T-helper 2 cell treated with Interferon-gamma antibody and Interleukin-4, amounts not matched to agents 100 ng/mL and 5 ng/mL, for 36 hours (primary cell): ENCODE results near the gene ZBTB25. TPM values are rescaled to one million over a fixed set of nuclear protein-coding genes. Genes with fewer than 3 reads are reported as not detected.

Experiments
- intact Hi-C: fragments of 100-400 bp; cut with micrococcal nuclease; formaldehyde crosslinking; loops from one replicate; pipeline ENCODE4 v1.15.1; 2023
- total RNA-seq: library from RNA; stranded (reverse); gene quantifications from 2 replicates; pipeline ENCODE4 v1.2.3, GENCODE V29; 2022

Gene ZBTB25
- total RNA-seq, 1 donor from 2014 or later = 26.6 TPM

DNA sequence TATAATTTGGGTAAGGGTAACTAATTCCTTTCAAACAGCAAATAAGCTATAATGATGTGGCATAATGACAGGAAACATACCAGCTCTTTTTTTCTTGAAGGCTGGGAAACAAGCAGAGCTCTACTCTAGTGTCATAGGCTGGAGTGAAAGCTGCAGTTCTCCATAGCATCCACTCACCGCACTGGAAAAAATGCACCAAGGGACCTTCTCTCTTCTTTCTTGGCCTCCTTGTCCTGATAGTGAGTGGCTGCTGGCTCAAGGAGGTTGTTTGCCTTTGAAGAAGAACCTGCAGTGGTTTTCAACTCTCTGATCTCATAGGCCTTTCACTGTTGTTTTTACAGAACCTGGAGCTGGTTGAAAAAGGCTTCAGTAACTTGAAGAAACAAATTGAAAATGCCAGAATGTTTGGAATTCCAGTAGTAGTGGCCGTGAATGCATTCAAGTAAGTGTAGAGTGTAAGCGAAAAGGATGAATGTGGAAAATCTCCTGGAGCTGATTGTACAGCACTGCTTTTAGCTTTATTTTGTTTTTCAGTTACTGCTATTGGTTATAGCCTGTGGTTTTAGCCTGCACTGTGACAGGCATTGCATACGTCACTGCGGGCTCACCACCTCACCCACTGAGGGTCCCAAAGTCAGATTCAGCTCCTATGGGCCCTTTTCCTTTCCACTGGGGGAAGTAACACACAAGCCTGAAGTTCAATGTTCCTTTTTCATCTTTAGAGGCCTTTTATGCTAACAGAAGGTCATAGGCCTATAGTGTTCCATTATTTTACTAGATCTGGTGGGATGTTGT is 55.6 kb downstream of the ZBTB25 start:
- intact Hi-C loops = no loop called here

DNA sequence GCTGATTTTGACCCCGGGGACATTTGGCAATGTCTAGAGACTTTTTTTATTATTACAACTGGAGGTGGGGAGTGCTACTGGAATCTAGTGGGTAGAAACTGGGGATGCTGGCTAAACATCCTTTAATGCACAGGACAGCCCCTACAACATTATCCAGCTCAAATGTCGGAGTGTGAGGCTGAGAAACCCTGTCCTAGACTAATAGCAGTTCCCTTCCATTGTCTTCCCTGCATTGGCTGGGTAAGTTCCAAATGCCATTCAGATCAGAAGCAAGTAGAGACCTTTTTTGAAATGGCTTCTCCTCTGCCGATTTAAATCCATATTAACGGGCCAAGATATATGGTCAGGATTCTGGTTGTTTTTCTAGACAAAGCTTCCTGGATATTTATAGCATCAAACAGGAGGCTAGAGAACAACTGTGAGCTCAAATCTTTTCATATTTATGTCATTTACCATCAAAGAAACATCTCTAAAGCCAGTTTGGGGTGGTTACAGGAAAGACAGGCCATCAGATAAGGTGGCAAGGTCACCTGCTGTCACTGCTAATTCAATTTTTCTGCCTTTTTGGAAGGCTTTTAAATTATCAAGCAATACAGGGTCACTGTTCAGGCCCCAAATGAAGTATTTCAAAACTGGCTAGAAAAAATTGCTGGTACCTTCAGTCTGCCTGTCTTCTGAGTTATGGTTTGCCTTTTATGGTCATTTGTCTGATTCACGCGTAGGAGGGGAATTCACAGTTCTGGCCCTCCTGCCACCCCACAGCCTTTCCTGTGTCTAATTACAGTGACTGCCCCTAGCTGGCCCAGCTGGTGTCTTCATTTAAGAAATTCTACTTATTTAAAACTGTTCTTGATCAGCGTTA is 58.4 kb downstream of the ZBTB25 start:
- intact Hi-C loops = no loop called here

DNA sequence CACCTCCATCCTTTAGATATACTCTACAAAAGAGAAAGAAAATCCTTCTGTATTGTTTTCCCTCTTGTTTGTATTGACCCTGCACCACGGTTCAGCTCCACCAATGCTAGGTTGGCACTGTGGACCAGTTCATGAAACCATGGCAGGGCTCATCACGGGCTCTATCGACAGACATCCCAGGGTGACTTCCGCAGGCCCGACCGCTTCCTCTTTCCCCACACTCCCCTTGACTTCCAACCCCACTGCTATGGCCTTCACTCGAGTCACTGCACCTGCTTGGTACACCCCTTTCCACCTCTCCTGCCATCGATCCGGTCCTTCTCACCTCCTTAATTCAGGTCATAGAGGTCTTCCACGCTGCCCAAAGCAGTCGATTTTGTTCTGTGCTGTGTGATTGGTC is 59.5 kb downstream of the ZBTB25 start:
- intact Hi-C loops = no loop called here

DNA sequence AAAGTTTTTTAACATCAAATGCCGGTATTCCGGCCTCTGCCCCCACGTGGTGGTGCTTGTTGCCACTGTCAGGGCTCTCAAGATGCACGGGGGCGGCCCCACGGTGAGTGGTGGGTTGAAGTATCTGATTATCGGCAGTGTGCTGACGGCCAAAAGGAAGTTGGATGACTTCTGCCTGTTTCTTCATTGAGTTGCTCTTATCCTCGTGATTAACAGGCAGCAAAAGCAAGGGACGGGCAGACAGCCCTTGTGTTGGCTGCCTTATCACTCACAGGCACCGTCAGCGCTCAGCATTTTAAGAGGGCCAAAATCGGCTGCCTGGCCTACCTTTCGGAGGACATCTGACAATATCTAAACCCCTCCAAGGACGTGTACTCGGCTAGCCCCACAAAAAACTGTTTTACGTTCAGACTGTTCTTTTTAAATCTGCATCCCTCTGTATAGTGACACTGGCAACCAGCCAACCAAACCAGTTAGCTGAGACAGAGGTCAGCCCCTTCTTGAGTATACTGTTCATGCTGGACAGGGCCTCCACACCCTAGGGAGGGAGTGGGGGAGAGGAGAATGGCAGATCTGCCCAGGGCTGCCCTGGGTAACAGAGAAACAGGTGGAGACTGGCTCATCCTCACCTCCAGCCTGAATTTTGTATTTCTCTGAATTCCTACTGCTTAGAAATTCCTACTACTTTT is 61.2 kb downstream of the ZBTB25 start:
- intact Hi-C loops = no loop called here

DNA sequence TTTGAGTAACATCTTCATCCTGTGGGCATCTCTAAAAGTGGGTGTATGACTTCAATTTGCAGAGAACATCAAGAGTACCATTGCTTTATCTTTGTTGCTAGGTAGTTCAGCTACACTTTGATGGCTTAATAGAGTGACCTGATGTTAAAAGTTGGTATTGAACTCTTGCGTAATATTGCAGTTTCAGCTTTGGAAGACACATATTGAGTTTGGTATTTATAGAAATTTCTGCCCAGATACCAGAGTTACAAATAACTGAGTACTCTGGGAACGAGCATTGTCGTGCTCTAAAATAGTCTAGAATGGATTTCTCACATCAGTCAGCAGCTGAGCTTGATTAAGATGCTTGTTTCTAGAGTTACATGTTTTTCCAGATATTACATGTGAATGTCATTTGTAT is 63.1 kb downstream of the ZBTB25 start:
- intact Hi-C loops = no loop called here

DNA sequence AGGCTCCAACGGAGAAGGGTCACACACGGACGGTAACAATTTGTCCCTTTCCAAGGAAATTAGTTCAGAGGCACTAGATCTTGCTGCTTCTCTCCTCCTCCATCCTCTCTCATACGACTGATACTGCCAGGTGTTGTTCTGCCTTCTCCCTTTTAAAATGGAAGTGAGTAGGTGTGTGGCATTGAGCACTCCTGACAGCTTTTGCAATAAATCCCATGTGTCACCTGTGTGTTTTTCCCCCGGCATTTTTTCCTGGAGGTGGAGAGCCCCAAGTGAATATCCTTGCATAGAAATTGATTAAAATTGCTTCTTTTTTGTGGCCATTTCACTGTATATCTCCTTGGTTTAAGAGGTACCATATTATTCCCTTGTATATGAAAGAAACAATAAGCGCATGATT is 64.5 kb downstream of the ZBTB25 start:
- intact Hi-C loops = no loop called here

DNA sequence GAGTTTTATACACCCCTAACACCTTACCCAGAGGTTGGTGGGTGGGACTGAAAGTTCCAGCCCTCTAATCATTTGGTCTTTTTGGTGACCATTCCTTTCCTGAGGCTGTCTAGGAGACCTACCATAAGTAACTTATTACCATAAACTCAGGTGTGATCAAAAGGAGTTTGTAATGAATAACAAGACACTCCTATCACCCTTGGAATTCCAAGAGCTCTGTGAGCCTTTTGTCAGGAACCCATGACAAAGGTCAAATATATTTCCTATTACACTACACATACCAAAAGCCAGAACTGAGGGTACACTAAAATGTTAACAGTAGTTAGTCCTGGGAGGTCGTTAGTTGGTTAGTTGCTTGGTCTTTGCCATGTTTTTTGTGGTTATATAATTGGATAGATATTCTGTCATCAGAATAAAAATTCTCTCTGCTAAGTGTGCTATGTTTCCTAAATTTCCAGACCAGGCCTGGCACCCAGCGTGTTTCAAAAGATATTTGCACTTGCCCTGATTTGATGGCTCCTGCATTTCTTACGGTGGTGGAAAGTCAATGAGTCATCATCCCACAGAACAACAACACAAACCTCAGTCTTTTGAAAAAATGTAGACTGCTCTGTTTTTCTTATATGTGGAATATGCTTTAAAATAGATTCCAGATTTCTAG is 65.3 kb downstream of the ZBTB25 start:
- intact Hi-C loops = no loop called here

DNA sequence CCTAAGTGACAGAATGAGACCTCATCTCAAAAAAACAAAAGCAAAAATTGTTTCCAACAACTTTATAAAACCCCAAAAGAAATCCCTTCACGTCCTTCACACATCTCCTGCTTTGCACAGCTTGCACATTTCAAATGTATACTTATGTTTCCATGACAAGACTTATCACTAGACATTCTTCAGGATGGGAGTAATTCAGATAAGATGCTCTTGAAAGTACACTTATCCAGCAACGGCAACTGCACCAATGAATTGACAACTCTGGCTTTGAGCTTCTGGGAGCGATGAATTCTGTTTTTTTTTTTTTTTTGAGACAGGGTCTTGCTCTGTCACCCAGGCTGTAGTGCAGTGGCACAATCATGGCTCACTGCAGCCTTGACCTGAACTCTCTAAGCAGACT is 69.1 kb downstream of the ZBTB25 start:
- intact Hi-C loops = loop anchor here (5.0 kb wide), 1 partner anchor 33 kb away; the partner anchor contains the start of gene AKAP5

DNA sequence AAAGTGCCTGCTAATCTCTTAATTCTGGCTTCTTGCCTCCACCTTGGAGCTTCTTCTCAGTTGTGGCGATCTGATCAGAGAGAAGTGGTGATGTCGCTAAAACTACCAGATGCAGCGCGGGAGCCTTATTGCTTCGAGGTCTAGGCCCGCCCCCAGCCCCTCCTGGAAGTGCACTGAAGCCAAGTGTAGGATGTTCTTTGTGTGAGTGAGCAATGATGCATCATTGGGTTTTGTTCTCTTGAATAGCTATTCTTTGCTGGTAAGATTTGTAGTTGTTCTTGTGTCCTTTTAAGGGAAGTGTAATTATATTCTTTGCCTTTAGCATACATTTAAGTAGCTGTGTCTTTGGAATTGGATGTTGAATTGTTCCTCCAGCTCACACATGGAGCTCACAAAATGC is 79.7 kb downstream of the ZBTB25 start:
- intact Hi-C loops = no loop called here

DNA sequence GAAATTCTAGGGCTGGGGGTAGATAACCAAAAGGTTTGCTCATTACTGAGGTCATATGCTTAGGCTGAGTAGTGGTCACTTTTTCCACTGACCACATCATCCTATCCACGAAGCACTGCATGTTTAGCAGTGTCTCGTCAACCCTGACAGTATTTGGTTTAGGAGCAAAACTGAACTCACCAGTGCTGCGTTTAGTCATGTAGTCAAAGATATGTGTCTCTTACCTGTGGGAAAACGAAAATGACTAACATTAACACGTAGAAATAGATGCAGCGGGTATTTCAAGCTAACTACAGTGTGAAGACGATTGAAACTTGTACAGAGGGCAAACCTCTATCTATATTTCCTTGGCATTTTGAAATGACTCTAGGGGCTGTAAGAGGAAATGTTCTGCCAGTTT is 80.9 kb downstream of the ZBTB25 start:
- intact Hi-C loops = no loop called here

DNA sequence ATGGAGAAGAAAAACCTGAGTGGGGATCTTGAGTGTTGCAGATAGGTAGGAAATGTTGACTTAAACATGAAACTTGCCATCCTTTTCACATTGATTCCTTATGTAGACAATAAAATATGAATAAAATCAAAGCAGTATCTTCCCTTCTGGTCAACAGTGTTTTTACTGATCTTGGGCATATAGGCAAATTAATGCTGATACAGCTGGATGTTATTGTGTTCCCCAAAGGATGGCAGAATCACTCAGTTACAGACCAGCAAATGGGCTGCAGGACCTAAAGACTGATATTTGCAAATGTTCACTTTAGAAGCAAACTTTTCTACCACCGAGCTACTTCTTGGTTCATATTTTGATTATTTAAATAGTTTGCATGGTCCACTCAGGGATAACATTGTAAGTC is 81.6 kb downstream of the ZBTB25 start:
- intact Hi-C loops = no loop called here

DNA sequence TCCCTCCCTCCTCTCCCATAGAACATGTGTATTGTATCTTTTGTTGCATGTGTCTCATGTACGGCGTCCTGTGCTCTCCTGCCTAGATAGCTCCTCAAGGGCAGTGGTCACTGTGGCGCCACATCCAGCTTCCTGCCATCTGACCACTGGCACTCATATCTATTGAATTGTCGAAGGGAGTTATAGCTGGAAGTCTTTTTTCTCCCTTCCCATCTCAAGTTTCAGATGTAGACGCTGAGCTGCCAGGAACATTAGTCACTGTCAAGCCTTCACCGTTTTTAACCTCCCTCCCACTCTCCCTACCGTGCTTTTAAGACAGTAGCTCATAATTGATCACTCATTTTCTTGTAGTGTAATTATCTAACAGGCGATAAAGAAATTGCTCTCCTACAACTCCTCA is 82.5 kb downstream of the ZBTB25 start:
- intact Hi-C loops = no loop called here

DNA sequence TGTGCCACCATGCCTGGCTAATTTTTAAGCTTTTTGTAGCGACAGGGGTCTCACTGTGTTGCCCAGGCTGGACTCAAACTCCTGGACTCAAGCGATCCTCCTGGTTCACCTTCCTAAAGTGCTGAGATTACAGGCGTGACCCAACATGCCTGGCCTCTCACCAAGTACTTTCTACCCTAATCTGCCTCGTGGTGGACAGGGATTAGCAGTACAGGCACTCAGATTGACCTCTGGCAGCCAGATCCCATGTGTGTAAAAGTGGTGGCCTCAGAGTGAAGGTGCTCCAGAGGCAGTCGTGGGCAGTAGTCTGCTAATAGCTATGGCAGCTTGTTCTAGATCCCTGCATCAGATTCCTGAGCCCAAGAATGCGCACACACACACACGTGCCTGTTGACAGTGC is 84.6 kb downstream of the ZBTB25 start:
- intact Hi-C loops = no loop called here

DNA sequence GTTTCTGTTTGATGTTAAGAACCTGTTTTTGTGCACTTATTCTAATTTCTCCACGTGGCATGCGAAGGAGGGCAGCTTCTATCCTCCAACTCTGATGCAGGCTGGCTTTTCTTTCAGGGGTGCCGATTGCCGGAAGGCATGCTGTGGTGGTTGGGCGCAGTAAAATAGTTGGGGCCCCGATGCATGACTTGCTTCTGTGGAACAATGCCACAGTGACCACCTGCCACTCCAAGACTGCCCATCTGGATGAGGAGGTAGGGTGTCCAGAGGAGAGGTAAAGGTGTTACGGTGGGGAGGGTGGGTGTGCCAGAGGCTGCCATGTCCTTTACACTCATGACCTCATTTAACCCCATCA is 85.9 kb downstream of the ZBTB25 start:
- intact Hi-C loops = no loop called here

DNA sequence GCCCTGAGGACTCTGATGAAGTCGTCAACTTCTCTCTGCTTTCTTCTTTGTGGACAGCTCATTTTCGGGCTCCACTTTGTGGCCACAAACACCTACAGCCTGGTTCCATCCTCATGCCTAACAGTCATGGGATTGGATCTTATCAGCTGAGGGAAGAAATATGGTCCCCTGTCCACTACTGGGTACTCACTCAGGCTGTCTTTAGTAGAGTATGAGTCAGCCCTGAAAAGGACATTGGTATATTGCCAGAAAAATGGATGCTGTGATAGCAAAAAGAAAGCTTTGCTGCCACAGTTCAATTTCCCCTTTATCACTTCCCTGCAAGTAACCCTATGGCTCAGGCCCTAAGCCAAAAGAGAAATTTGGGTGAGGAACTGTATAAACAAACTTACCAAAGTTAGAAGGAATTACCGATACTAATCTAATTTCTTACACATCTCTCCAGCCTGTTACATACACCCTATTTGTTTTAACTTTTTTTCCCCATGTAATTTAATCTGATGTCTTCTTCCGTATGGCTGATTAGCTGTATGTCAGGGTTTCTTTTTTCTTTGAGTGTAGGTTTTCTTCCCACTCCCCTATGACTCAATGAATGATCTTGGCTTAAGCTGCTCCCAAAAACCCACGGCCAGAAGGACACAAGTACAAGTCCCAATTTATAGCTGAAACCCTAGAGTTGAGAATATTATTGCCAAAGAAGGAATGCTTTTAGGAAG is 86.4 kb downstream of the ZBTB25 start:
- intact Hi-C loops = no loop called here

DNA sequence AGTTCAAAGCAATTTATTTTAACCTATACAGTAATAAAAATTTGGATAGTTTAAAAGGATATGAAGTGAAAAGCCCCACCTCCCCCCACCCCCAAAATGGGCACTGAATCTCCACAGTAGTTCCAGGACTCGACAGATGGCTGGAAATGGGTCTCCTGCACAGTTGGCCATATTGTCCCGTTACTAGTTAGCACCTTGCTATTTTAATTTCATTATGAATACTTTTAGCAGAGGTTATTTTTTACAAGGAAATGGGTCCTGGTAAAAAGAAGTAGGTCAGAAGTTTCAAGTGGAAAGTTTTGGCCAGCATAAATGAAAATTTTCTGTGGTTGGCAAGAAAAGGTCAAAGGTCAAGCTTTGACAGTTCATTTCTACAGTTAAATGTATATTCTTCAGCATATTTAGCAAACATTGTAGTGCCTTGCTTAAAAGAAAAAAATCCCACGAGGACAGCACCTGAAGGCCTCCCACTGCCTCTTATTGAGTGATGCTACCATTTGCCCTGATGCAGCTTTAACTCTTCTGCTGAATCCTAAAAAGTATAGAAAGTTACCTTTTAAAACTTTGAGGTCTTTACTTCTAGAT is 87.2 kb downstream of the ZBTB25 start:
- intact Hi-C loops = no loop called here

DNA sequence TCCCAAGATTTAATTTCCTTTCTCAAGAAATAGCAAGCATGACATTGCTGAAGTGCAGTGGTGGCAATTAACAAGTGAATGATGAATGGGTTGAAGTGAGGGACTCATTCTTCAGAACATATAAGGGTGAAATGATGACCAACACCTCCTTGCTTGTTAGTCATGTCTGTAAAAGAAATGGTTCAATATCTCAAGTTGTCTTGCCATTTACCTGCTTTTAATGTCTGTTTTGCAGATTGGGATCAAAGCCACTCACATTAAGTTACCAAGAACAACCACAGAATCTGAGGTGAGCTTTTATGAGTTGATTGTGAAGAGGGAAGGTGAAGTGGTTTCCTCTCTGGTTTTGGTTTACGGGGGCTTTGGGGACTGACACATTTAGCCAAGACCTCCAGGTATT is 91.4 kb downstream of the ZBTB25 start:
- intact Hi-C loops = no loop called here

DNA sequence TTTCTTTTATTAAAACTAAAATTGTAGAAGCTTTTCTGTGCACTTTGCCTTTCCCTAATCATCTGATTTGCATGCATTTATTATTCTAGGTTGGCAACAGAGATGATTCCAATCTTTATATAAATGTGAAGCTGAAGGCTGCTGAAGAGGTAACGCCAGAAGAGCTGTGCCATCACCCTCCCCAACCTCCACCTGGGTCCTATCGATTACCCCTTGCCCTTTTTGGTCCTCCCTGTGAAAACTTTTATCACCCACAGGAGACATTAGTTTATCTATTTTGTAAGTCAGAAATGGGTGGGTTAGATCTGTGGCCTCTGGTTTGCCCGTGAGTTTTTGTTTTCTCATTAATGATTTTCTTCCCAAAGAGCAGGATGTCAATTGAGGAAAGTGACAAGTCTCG is 92.6 kb downstream of the ZBTB25 start:
- intact Hi-C loops = no loop called here

DNA sequence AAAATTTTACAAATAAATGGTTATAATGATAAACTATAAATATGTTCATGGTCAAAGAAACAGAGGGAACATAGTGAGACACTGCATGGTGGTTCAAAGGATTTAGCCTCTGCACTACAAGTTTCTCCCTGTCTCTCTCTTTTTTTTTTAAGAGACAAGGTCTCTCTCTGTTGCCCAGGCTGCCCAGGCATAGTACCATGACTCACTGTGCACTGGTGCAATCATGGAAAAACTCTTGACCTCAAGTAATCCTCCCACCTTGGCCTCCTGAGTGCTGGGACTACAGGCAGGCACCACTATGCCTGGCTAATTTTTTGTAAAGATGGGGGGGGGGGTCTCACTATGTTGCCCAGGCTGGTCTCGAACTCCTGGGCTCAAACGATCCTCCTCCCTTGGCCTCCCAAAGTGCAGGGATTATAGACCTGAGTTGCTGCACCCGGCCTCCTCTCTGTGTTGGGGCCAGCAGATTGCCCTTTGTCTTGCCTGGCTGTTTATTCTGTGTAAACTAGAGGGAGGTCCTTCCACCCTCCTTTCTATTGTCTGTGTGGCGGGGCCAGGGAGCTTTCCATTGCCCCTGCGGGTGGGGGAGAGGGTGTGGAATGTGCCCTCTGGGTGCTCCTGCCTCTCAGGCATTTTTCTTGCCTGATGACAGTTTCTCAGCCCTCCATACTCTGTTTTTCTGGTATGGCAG is 93.4 kb downstream of the ZBTB25 start:
- intact Hi-C loops = no loop called here
